HepG2 (cell line): Measurements from ENCODE around the gene POLE3. TPM values are rescaled to one million over a fixed set of nuclear protein-coding genes. Genes with fewer than 3 reads are reported as not detected.

Source experiments
- GMEB2 ChIP-seq: IDR thresholded peaks from 2 replicates; pipeline ENCODE4 v1.6.1; 2016; ENCODE audit warnings: missing biosample characterization, missing genetic modification reagents, low read depth
- KLF15 ChIP-seq: sonication (generic); formaldehyde crosslinking; IDR thresholded peaks from 2 replicates; pipeline ENCODE4 v1.8.1; 2023; ENCODE audit warnings: borderline replicate concordance, mild to moderate bottlenecking, inconsistent platforms, missing genetic modification reagents, mixed read lengths
- MAFK ChIP-seq, 2 experiments: IDR thresholded peaks in 1 of 2; conservative IDR thresholded peaks in 1 of 2; 2 replicates each; pipeline ENCODE4 v1.6.1; 2011; ENCODE audit warnings: improper control_type of control experiment in 2 of 2, low read length in 2 of 2
- MYPOP ChIP-seq: sonication (generic); formaldehyde crosslinking; IDR thresholded peaks from 2 replicates; pipeline ENCODE4 v1.8.1; 2023; ENCODE audit warnings: mild to moderate bottlenecking, moderate library complexity, missing genetic modification reagents
- NCOA1 ChIP-seq: sonication (generic); formaldehyde crosslinking; IDR thresholded peaks from 2 replicates; pipeline ENCODE4 v1.9.0; 2021; ENCODE audit warnings: missing genetic modification reagents
- SALL1 ChIP-seq: sonication (generic); formaldehyde crosslinking; IDR thresholded peaks from 2 replicates; pipeline ENCODE4 v1.8.0; 2022; ENCODE audit warnings: mild to moderate bottlenecking, missing genetic modification reagents
- SKIL ChIP-seq: sonication (generic); formaldehyde crosslinking; IDR thresholded peaks from 2 replicates; pipeline ENCODE4 v1.8.0; 2022; ENCODE audit warnings: missing genetic modification reagents, mild to moderate bottlenecking, moderate library complexity, borderline replicate concordance
- SP4 ChIP-seq: sonication (generic); formaldehyde crosslinking; IDR thresholded peaks from 2 replicates; pipeline ENCODE4 v1.8.1; 2023; ENCODE audit warnings: mild to moderate bottlenecking, missing genetic modification reagents
- SPEN ChIP-seq: sonication (generic); formaldehyde crosslinking; IDR thresholded peaks from 2 replicates; pipeline ENCODE4 v1.5.1; 2020; ENCODE audit warnings: low read depth, mild to moderate bottlenecking, missing genetic modification reagents
- STAT6 ChIP-seq: sonication (generic); formaldehyde crosslinking; IDR thresholded peaks from 2 replicates; pipeline ENCODE4 v1.4.0; 2020; ENCODE audit warnings: missing genetic modification reagents, mild to moderate bottlenecking, borderline replicate concordance
- ZBTB38 ChIP-seq: sonication (generic); formaldehyde crosslinking; IDR thresholded peaks from 2 replicates; pipeline ENCODE4 v1.5.1; 2020; ENCODE audit warnings: mild to moderate bottlenecking, missing genetic modification reagents
- ZFYVE20 ChIP-seq: sonication (generic); formaldehyde crosslinking; IDR thresholded peaks from 2 replicates; pipeline ENCODE4 v1.8.0; 2023; ENCODE audit warnings: low read depth, mild to moderate bottlenecking, moderate library complexity, missing genetic modification reagents, borderline replicate concordance
- ZNF18 ChIP-seq: sonication (generic); formaldehyde crosslinking; IDR thresholded peaks from 2 replicates; pipeline ENCODE4 v1.8.0; 2022; ENCODE audit warnings: mild to moderate bottlenecking, missing genetic modification reagents; ENCODE audit not compliant: insufficient replicate concordance
- ZNF253 ChIP-seq: sonication (generic); formaldehyde crosslinking; IDR thresholded peaks from 2 replicates; pipeline ENCODE4 v1.8.0; 2022; ENCODE audit warnings: mild to moderate bottlenecking, missing genetic modification reagents, borderline replicate concordance
- ZNF256 ChIP-seq: sonication (generic); formaldehyde crosslinking; conservative IDR thresholded peaks from 2 replicates; pipeline ENCODE4 v1.4.0; 2020; ENCODE audit warnings: missing genetic modification reagents
- ZNF543 ChIP-seq: sonication (generic); formaldehyde crosslinking; IDR thresholded peaks from 2 replicates; pipeline ENCODE4 v1.4.0; 2020; ENCODE audit warnings: mild to moderate bottlenecking, missing genetic modification reagents
- ZSCAN5A ChIP-seq: sonication (generic); formaldehyde crosslinking; IDR thresholded peaks from 2 replicates; pipeline ENCODE4 v1.8.0; 2022; ENCODE audit warnings: mild to moderate bottlenecking, missing genetic modification reagents, borderline replicate concordance
- polyA plus RNA-seq, 8 experiments: library from polyadenylated mRNA; depleted of rRNA in 3 of 8; stranded (reverse) in 7 of 8; unstranded in 1 of 8; fragments of >200 nt; fragmentation: Illumina TruSeq in 4 of 8; extraction: Trizol in 4 of 8; gene quantifications; 2 replicates each; pipeline versions ENCODE4 v1.2.1 to v1.2.3, GENCODE V29; 2011 to 2016; ENCODE audit warnings: low read depth in 4 of 8, missing spikeins in 1 of 8, mixed read lengths in 1 of 8; ENCODE audit not compliant: insufficient read depth in 1 of 8
- total RNA-seq, 5 experiments: library from RNA; depleted of rRNA; stranded (reverse); fragments of >200 nt; fragmentation: Illumina TruSeq; extraction: Trizol; gene quantifications; 2 replicates each; pipeline ENCODE4 v1.2.3, GENCODE V29; 2016; ENCODE audit warnings: low read depth in 1 of 5

POLE3 gene
- total and polyA plus RNA-seq, 2 of the 13 experiments (the other 11 are each of a cell fraction or from before 2014, with no cell fraction given), result 36.0 to 77.2 TPM

- TF ChIP-seq ZSCAN5A (CRISPR knock-in tag) (peak; percentile 59; the same call in 1 of the 2 replicates), GMEB2 (CRISPR knock-in tag) (no peak), ZBTB38 (CRISPR knock-in tag) (no peak; the same call in 1 of the 2 replicates), STAT6 (CRISPR knock-in tag) (peak; percentile 81), SALL1 (CRISPR knock-in tag) (peak; percentile 80), MYPOP (CRISPR knock-in tag) (peak; percentile 54; the same call in 1 of the 2 replicates), ZNF18 (CRISPR knock-in tag) (no peak), KLF15 (CRISPR knock-in tag) (no peak), MAFK (conservative IDR thresholded peaks at IDR 0.05 in 1 of 2, IDR thresholded peaks at IDR 0.05 in 1 of 2; ENCODE audit: low read length in 2 of 2) (peak; percentile 2 to 26; a peak in 1 of 4 replicates), ZFYVE20 (CRISPR knock-in tag) (no peak), ZNF253 (no peak), ZNF543 (0 out of 2 replicates have a peak, but pooled peaks have one; percentile 32), SPEN (CRISPR knock-in tag) (peak; percentile 91; the same call in 1 of the 2 replicates), SP4 (CRISPR knock-in tag) (no peak; the same call in none of the 2 replicates), ZNF256 (CRISPR knock-in tag) (no peak; the same call in 1 of the 2 replicates), NCOA1 (peak; percentile 70; the same call in 1 of the 2 replicates), SKIL (CRISPR knock-in tag) (no peak; the same call in 1 of the 2 replicates)
These were observed 22.8 kb downstream of the POLE3 start (continued) for GRCh38 chr9:113387560-113388230.
